ENCODE measurements around the gene AMBRA1.

DNA sequence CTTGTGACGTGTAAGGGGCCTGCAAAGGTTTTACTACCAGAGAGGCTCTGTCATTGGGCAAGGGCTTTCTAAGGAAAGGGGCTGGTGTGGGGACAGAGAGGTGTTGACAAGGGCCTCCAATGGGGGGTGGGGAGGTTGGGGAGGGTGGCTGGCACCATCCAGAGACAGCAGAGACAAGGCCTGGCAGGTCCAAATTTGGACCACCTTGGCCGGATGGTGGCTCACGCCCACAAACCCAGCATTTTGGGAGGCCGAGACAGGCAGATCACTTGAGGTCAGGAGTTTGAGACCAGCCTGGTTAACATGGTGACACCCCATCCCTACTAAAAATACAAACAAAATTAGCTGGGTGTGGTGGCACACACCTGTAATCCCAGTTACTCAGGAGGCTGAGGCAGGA is 200.1 kb downstream of the AMBRA1 start:
- TF ChIP-seq, protein P1, sequence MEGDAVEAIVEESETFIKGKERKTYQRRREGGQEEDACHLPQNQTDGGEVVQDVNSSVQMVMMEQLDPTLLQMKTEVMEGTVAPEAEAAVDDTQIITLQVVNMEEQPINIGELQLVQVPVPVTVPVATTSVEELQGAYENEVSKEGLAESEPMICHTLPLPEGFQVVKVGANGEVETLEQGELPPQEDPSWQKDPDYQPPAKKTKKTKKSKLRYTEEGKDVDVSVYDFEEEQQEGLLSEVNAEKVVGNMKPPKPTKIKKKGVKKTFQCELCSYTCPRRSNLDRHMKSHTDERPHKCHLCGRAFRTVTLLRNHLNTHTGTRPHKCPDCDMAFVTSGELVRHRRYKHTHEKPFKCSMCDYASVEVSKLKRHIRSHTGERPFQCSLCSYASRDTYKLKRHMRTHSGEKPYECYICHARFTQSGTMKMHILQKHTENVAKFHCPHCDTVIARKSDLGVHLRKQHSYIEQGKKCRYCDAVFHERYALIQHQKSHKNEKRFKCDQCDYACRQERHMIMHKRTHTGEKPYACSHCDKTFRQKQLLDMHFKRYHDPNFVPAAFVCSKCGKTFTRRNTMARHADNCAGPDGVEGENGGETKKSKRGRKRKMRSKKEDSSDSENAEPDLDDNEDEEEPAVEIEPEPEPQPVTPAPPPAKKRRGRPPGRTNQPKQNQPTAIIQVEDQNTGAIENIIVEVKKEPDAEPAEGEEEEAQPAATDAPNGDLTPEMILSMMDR (conservative IDR thresholded peaks at IDR 0.05; ENCODE audit: low read depth, low read length), result no peak
- no peak for TF ChIP-seq EZH2 (IDR thresholded peaks at IDR 0.05; ENCODE audit: low read length, unreplicated experiment)
